H9 (cell line): Measurements from ENCODE around the gene PSMB1. TPM values are rescaled to one million over a fixed set of nuclear protein-coding genes. Genes with fewer than 3 reads are reported as not detected.

ENCODE experiments used
- DNase-seq: peaks from one replicate; pipeline ENCODE4 v3.0.0-alpha.2; 2017
- H2AFZ ChIP-seq: one replicate; pipeline ENCODE4 v1.6.1; 2013; ENCODE audit warnings: mild to moderate bottlenecking, low read length, control low read depth, moderate library complexity
- H2AK5ac ChIP-seq: 2 replicates; pipeline ENCODE4 v1.6.1; 2013; ENCODE audit warnings: low read length, control low read depth, mixed read lengths; ENCODE audit not compliant: insufficient read length
- H2BK120ac ChIP-seq: one replicate; pipeline ENCODE4 v1.6.1; 2013; ENCODE audit warnings: low read depth, mild to moderate bottlenecking, low read length, control low read depth, inconsistent platforms; ENCODE audit not compliant: poor library complexity, severe bottlenecking
- H2BK12ac ChIP-seq: 2 replicates; pipeline ENCODE4 v1.6.1; 2013; ENCODE audit warnings: low read length, control low read depth, mixed read lengths, low read depth; ENCODE audit not compliant: insufficient read length
- H2BK15ac ChIP-seq: 2 replicates; pipeline ENCODE4 v1.6.1; 2013; ENCODE audit warnings: low read depth, low read length, control low read depth
- H2BK20ac ChIP-seq: one replicate; pipeline ENCODE4 v1.6.1; 2013; ENCODE audit warnings: low read depth, mild to moderate bottlenecking, low read length, control low read depth, inconsistent platforms; ENCODE audit not compliant: poor library complexity, severe bottlenecking
- H2BK5ac ChIP-seq: 2 replicates; pipeline ENCODE4 v1.6.1; 2013; ENCODE audit warnings: low read length, control low read depth, mixed read lengths; ENCODE audit not compliant: insufficient read length
- H3K14ac ChIP-seq: 2 replicates; pipeline ENCODE4 v1.6.1; 2013; ENCODE audit warnings: low read length, control low read depth; ENCODE audit not compliant: insufficient read depth
- H3K18ac ChIP-seq: 2 replicates; pipeline ENCODE4 v1.6.1; 2013; ENCODE audit warnings: low read depth, mild to moderate bottlenecking, mixed read lengths, low read length, control low read depth; ENCODE audit not compliant: insufficient read length
- H3K23ac ChIP-seq: 2 replicates; pipeline ENCODE4 v1.6.1; 2013; ENCODE audit warnings: low read length, control low read depth, mixed read lengths, low read depth; ENCODE audit not compliant: insufficient read length
- H3K23me2 ChIP-seq: 2 replicates; pipeline ENCODE4 v1.6.1; 2013; ENCODE audit warnings: low read depth, mild to moderate bottlenecking, mixed read lengths, low read length, control low read depth; ENCODE audit not compliant: insufficient read length, poor library complexity, severe bottlenecking
- H3K27ac ChIP-seq: 2 replicates; pipeline ENCODE4 v1.5.1; 2013; ENCODE audit warnings: low read length, control low read depth, mixed read lengths, low read depth; ENCODE audit not compliant: insufficient read length
- H3K27me3 ChIP-seq: 2 replicates; pipeline ENCODE4 v1.6.1; 2013; ENCODE audit warnings: low read length, control low read depth, inconsistent platforms; ENCODE audit not compliant: insufficient read depth
- H3K4ac ChIP-seq: 2 replicates; pipeline ENCODE4 v1.6.1; 2013; ENCODE audit warnings: low read depth, mild to moderate bottlenecking, control low read depth, inconsistent platforms, low read length, moderate library complexity
- H3K4me1 ChIP-seq: 2 replicates; pipeline ENCODE4 v1.6.1; 2013; ENCODE audit warnings: low read length, control low read depth, inconsistent platforms; ENCODE audit not compliant: insufficient read depth
- H3K4me2 ChIP-seq: 2 replicates; pipeline ENCODE4 v1.6.1; 2013; ENCODE audit warnings: low read length, control low read depth, mixed read lengths; ENCODE audit not compliant: insufficient read length, insufficient read depth
- H3K56ac ChIP-seq: 2 replicates; pipeline ENCODE4 v1.6.1; 2013; ENCODE audit warnings: low read depth, mild to moderate bottlenecking, mixed read lengths, low read length, control low read depth; ENCODE audit not compliant: insufficient read length
- H3K79me1 ChIP-seq: 2 replicates; pipeline ENCODE4 v1.6.1; 2013; ENCODE audit warnings: low read depth, mild to moderate bottlenecking, moderate library complexity, low read length, control low read depth, inconsistent platforms; ENCODE audit not compliant: insufficient read depth, poor library complexity, severe bottlenecking
- H3K79me2 ChIP-seq: 2 replicates; pipeline ENCODE4 v1.6.1; 2013; ENCODE audit warnings: low read length, control low read depth, inconsistent platforms; ENCODE audit not compliant: insufficient read depth
- H3K9ac ChIP-seq: 2 replicates; pipeline ENCODE4 v1.6.1; 2013; ENCODE audit warnings: low read length, control low read depth, mixed read lengths; ENCODE audit not compliant: insufficient read length; ENCODE audit errors: extremely low read depth
- H3K9me3 ChIP-seq: one replicate; pipeline ENCODE4 v1.6.1; 2013; ENCODE audit warnings: low read depth, low read length, inconsistent platforms; ENCODE audit not compliant: control insufficient read depth
- H3T11ph ChIP-seq: one replicate; pipeline ENCODE4 v1.6.1; 2013; ENCODE audit warnings: mild to moderate bottlenecking, low read length, control low read depth, inconsistent platforms
- H4K20me1 ChIP-seq: one replicate; pipeline ENCODE4 v1.6.1; 2013; ENCODE audit not compliant: control insufficient read depth, insufficient read length, insufficient read depth
- H4K5ac ChIP-seq: 2 replicates; pipeline ENCODE4 v1.6.1; 2013; ENCODE audit warnings: low read depth, mild to moderate bottlenecking, mixed read lengths, low read length, control low read depth; ENCODE audit not compliant: insufficient read length
- H4K8ac ChIP-seq: replicated peaks from 2 replicates; pipeline ENCODE4 v1.6.1; 2013; ENCODE audit warnings: low read length, control low read depth, mixed read lengths, low read depth; ENCODE audit not compliant: insufficient read length
- H4K91ac ChIP-seq: 2 replicates; pipeline ENCODE4 v1.6.1; 2013; ENCODE audit warnings: low read depth, mild to moderate bottlenecking, moderate library complexity, mixed read lengths, low read length, control low read depth; ENCODE audit not compliant: insufficient read length
- H3K27ac Mint-ChIP-seq, 3 experiments: 2 replicates in 2 of 3; 3 replicates in 1 of 3; pipeline ENCODE4 v1.8.0; 2020 to 2021; ENCODE audit warnings: mixed read lengths in 3 of 3, mild to moderate bottlenecking in 1 of 3, moderate library complexity in 1 of 3
- H3K27me3 Mint-ChIP-seq: 2 replicates; pipeline ENCODE4 v1.8.0; 2021; ENCODE audit warnings: low read depth, mild to moderate bottlenecking, moderate library complexity, mixed read lengths
- H3K36me3 Mint-ChIP-seq, 3 experiments: 2 replicates in 2 of 3; 3 replicates in 1 of 3; pipeline ENCODE4 v1.8.0; 2020 to 2021; ENCODE audit warnings: low read depth in 3 of 3, mixed read lengths in 3 of 3; ENCODE audit not compliant: insufficient read depth in 1 of 3
- H3K4me1 Mint-ChIP-seq, 2 experiments: 2 replicates each; pipeline ENCODE4 v1.8.0; 2020; ENCODE audit warnings: mixed read lengths in 2 of 2
- H3K4me3 Mint-ChIP-seq, 2 experiments: 2 replicates in 1 of 2; 3 replicates in 1 of 2; pipeline ENCODE4 v1.8.0; 2020 to 2021; ENCODE audit warnings: mild to moderate bottlenecking in 2 of 2, mixed read lengths in 2 of 2, moderate library complexity in 1 of 2
- H3K9me3 Mint-ChIP-seq, 2 experiments: 2 replicates in 1 of 2; 3 replicates in 1 of 2; pipeline ENCODE4 v1.8.0; 2020; ENCODE audit warnings: mild to moderate bottlenecking in 2 of 2, mixed read lengths in 2 of 2, moderate library complexity in 1 of 2
- total RNA-seq: library from RNA; stranded (reverse); gene quantifications from 2 replicates; pipeline ENCODE4 v1.2.1, GENCODE V29; 2021
- TF ChIP-seq, protein P1 (sequence below): fragments of 200-600 bp; sonication (generic); conservative IDR thresholded peaks from 3 replicates; pipeline ENCODE4 v1.8.0; 2021; ENCODE audit warnings: antibody characterized with exemption, mild to moderate bottlenecking

PSMB1 gene
- total RNA-seq, 1 experiment from 2014 or later = 245 TPM

DNA sequence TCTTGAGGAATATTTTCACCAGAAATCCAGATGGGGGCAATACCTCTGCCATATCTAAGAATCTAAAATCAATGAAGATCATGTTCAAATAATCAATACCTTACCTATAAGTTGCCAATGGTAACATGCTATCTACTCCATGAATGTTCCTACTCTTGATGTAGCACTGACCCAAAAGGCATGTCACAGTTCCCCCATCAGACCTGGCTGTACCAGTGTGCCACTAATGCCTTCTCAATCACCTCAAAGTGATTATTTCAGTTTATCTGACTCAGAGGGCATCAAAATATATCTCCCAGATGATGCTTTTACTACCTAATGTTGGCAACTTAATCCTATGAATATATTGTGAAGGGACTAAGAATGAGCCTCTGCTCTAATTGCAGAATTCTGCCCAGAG lies 25.8 kb upstream of the PSMB1 start:
- Histone ChIP-seq H3K18ac (no peak overlapping the region), H3K9ac (no peak overlapping the region), H4K8ac (no peak overlapping the region), H2AK5ac (no peak overlapping the region), H3K27me3 (no peaks in the 10 kb centered on the region), H4K5ac (no peak overlapping the region), H3K79me1 (peaks cover 3% of the 10 kb centered on the region), H4K91ac (no peak overlapping the region), H3K27ac (no peak overlapping the region), H2AFZ (no peak overlapping the region), H2BK5ac (no peak overlapping the region), H3K56ac (no peak overlapping the region), H3K23me2 (peaks cover 3% of the 10 kb centered on the region), H2BK120ac (no peak overlapping the region), H3K23ac (no peak overlapping the region), H3K14ac (no peak overlapping the region), H2BK20ac (no peak overlapping the region), H3K79me2 (peaks cover 4% of the 10 kb centered on the region; the same call in 1 of the 2 replicates), H3K4me1 (no peaks in the 10 kb centered on the region), H3K4ac (no peak overlapping the region), H3K4me2 (no peak overlapping the region), H4K20me1 (no peaks in the 10 kb centered on the region), H3T11ph (no peak overlapping the region), H3K9me3 (no peaks in the 10 kb centered on the region), H2BK12ac (no peak overlapping the region), H2BK15ac (no peak overlapping the region)
- no peak overlapping the region for H3K27ac Mint-ChIP-seq
- no peaks in the 10 kb centered on the region for H3K9me3 Mint-ChIP-seq
- H3K36me3 Mint-ChIP-seq = peaks cover 23 to 65% (median 25%) of the 10 kb centered on the region in 3 experiments
- H3K4me3 Mint-ChIP-seq = no peak overlapping the region
- TF ChIP-seq, protein P1, sequence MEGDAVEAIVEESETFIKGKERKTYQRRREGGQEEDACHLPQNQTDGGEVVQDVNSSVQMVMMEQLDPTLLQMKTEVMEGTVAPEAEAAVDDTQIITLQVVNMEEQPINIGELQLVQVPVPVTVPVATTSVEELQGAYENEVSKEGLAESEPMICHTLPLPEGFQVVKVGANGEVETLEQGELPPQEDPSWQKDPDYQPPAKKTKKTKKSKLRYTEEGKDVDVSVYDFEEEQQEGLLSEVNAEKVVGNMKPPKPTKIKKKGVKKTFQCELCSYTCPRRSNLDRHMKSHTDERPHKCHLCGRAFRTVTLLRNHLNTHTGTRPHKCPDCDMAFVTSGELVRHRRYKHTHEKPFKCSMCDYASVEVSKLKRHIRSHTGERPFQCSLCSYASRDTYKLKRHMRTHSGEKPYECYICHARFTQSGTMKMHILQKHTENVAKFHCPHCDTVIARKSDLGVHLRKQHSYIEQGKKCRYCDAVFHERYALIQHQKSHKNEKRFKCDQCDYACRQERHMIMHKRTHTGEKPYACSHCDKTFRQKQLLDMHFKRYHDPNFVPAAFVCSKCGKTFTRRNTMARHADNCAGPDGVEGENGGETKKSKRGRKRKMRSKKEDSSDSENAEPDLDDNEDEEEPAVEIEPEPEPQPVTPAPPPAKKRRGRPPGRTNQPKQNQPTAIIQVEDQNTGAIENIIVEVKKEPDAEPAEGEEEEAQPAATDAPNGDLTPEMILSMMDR = no peak
- H3K4me1 Mint-ChIP-seq = peaks cover 2 to 3% of the 10 kb centered on the region in 2 experiments; a peak in 3 of 4 replicates
- DNase-seq = no peak
- no peaks in the 10 kb centered on the region for H3K27me3 Mint-ChIP-seq
